Panc1 (cell line): ENCODE measurements around the gene CCDC167.

Source experiments
- POLR2AphosphoS5 ChIP-seq: IDR thresholded peaks from 2 replicates; pipeline ENCODE4 v1.6.1; 2012; ENCODE audit warnings: mild to moderate bottlenecking, low read depth, low read length, moderate library complexity
- SIN3A ChIP-seq: IDR thresholded peaks from 2 replicates; pipeline ENCODE4 v1.6.1; 2012; ENCODE audit warnings: low read depth, mild to moderate bottlenecking, low read length, moderate library complexity, borderline replicate concordance; ENCODE audit not compliant: insufficient read depth
- TF ChIP-seq, protein P1 (sequence below): fragments of 450-650 bp; IDR thresholded peaks from 2 replicates; pipeline ENCODE4 v1.5.1; 2017; ENCODE audit warnings: mild to moderate bottlenecking

GRCh38 chr6:37481711-37482605, 17.7 kb downstream of the CCDC167 start:
- TF ChIP-seq, protein P1, sequence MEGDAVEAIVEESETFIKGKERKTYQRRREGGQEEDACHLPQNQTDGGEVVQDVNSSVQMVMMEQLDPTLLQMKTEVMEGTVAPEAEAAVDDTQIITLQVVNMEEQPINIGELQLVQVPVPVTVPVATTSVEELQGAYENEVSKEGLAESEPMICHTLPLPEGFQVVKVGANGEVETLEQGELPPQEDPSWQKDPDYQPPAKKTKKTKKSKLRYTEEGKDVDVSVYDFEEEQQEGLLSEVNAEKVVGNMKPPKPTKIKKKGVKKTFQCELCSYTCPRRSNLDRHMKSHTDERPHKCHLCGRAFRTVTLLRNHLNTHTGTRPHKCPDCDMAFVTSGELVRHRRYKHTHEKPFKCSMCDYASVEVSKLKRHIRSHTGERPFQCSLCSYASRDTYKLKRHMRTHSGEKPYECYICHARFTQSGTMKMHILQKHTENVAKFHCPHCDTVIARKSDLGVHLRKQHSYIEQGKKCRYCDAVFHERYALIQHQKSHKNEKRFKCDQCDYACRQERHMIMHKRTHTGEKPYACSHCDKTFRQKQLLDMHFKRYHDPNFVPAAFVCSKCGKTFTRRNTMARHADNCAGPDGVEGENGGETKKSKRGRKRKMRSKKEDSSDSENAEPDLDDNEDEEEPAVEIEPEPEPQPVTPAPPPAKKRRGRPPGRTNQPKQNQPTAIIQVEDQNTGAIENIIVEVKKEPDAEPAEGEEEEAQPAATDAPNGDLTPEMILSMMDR: no peak
- no peak for TF ChIP-seq POLR2AphosphoS5
- no peak for TF ChIP-seq SIN3A
